Stomach smooth muscle (tissue), 2 donors: ENCODE data around the gene MUSTN1.
A peak's percentile ranks its signal among the peaks of the same experiment; 100 is the strongest.

ENCODE experiments used
- H3K27ac ChIP-seq: one replicate; pipeline ENCODE4 v1.7.0; 2013; ENCODE audit warnings: mild to moderate bottlenecking, low read length, inconsistent platforms
- H3K27me3 ChIP-seq, 2 donors: one replicate each; pipeline ENCODE4 v1.7.0; 2013; ENCODE audit warnings: low read length in 2 of 2; ENCODE audit not compliant: insufficient read depth in 2 of 2, control insufficient read depth in 1 of 2
- H3K36me3 ChIP-seq, 2 donors: one replicate each; pipeline ENCODE4 v1.7.0; 2013; ENCODE audit warnings: low read length in 2 of 2; ENCODE audit not compliant: control insufficient read depth in 2 of 2, insufficient read depth in 2 of 2
- H3K4me1 ChIP-seq: one replicate; pipeline ENCODE4 v1.7.0; 2013; ENCODE audit warnings: low read length; ENCODE audit not compliant: control insufficient read depth, insufficient read depth
- H3K4me3 ChIP-seq, 2 donors: one replicate each; pipeline ENCODE4 v1.7.0; 2013; ENCODE audit warnings: low read length in 2 of 2
- H3K9ac ChIP-seq, 2 donors: one replicate each; pipeline ENCODE4 v1.7.0; 2013; ENCODE audit warnings: low read length in 2 of 2, mild to moderate bottlenecking in 1 of 2
- H3K9me3 ChIP-seq, 2 donors: one replicate each; pipeline ENCODE4 v1.7.0; 2013; ENCODE audit warnings: low read length in 2 of 2; ENCODE audit not compliant: control insufficient read depth in 2 of 2
- donor health status: healthy.
- donor health status: Pancreatic carcinoma.

The MUSTN1 gene

GRCh38 chr3:52854013-52854412 is 19.2 kb upstream of the MUSTN1 start:
- H3K27me3 ChIP-seq: no peaks in the 10 kb centered on the region

GRCh38 chr3:52852419-52852818 is 17.6 kb upstream of the MUSTN1 start:
- H3K9ac ChIP-seq: no peak overlapping the region
- no peaks in the 10 kb centered on the region for H3K27me3 ChIP-seq
- H3K4me1 ChIP-seq: peaks cover 17% of the 10 kb centered on the region
- H3K4me3 ChIP-seq: no peak overlapping the region
- no peaks in the 10 kb centered on the region for H3K9me3 ChIP-seq
- no peak overlapping the region for H3K27ac ChIP-seq
- peaks cover 24 to 34% of the 10 kb centered on the region in 2 donors for H3K36me3 ChIP-seq

More at GRCh38 chr3:52854013-52854412, 19.2 kb upstream of the MUSTN1 start:
- no peaks in the 10 kb centered on the region for H3K9me3 ChIP-seq
- peaks cover 13 to 22% of the 10 kb centered on the region in 2 donors for H3K36me3 ChIP-seq
- H3K4me3 ChIP-seq: no peak overlapping the region
- H3K27ac ChIP-seq: no peak overlapping the region
- H3K9ac ChIP-seq: no peak overlapping the region
- H3K4me1 ChIP-seq: peaks cover 21% of the 10 kb centered on the region

- no peaks in the 10 kb centered on the region for H3K27me3 ChIP-seq
- H3K27ac ChIP-seq: no peak overlapping the region
- no peak overlapping the region for H3K4me3 ChIP-seq
- peaks cover 24 to 42% of the 10 kb centered on the region in 2 donors for H3K36me3 ChIP-seq
- H3K9ac ChIP-seq: no peak overlapping the region
- H3K4me1 ChIP-seq: peaks cover 9% of the 10 kb centered on the region
- no peaks in the 10 kb centered on the region for H3K9me3 ChIP-seq
Measured at GRCh38 chr3:52851348-52851747, 16.5 kb upstream of the MUSTN1 start.

- Histone ChIP-seq H3K27me3 (no peaks in the 10 kb centered on the region), H3K9ac (no peak overlapping the region), H3K27ac (no peak overlapping the region), H3K4me1 (peaks cover 23% of the 10 kb centered on the region), H3K9me3 (no peaks in the 10 kb centered on the region), H3K36me3 (peaks cover 24 to 43% of the 10 kb centered on the region in 2 donors), H3K4me3 (no peak overlapping the region)
Measured at GRCh38 chr3:52849656-52850055, 14.8 kb upstream of the MUSTN1 start.

GRCh38 chr3:52848617-52849016 is 13.8 kb upstream of the MUSTN1 start:
- Histone ChIP-seq H3K27ac (no peak overlapping the region), H3K27me3 (no peaks in the 10 kb centered on the region), H3K4me3 (no peak overlapping the region), H3K36me3 (peaks cover 24 to 40% of the 10 kb centered on the region in 2 donors), H3K9ac (no peak overlapping the region), H3K4me1 (peaks cover 34% of the 10 kb centered on the region), H3K9me3 (no peaks in the 10 kb centered on the region)

GRCh38 chr3:52847726-52848125 is 12.9 kb upstream of the MUSTN1 start:
- H3K36me3 ChIP-seq: peaks cover 20 to 41% of the 10 kb centered on the region in 2 donors
- H3K27me3 ChIP-seq: no peaks in the 10 kb centered on the region
- H3K9me3 ChIP-seq: no peaks in the 10 kb centered on the region
- no peak overlapping the region for H3K27ac ChIP-seq
- no peak overlapping the region for H3K9ac ChIP-seq
- H3K4me1 ChIP-seq: peaks cover 42% of the 10 kb centered on the region
- no peak overlapping the region for H3K4me3 ChIP-seq

GRCh38 chr3:52847241-52847640 is 12.4 kb upstream of the MUSTN1 start:
- H3K27ac ChIP-seq: no peak overlapping the region
- no peak overlapping the region for H3K4me3 ChIP-seq
- H3K4me1 ChIP-seq: peaks cover 47% of the 10 kb centered on the region
- peaks cover 23 to 41% of the 10 kb centered on the region in 2 donors for H3K36me3 ChIP-seq
- no peaks in the 10 kb centered on the region for H3K9me3 ChIP-seq
- H3K9ac ChIP-seq: no peak overlapping the region
- H3K27me3 ChIP-seq: no peaks in the 10 kb centered on the region

- H3K9me3 ChIP-seq: no peaks in the 10 kb centered on the region
- no peak overlapping the region for H3K9ac ChIP-seq
- peak overlapping the region; percentile 71 for H3K27ac ChIP-seq
- H3K4me3 ChIP-seq: no peak overlapping the region
- H3K36me3 ChIP-seq: peaks cover 28 to 36% of the 10 kb centered on the region in 2 donors
- H3K4me1 ChIP-seq: peaks cover 47% of the 10 kb centered on the region
- H3K27me3 ChIP-seq: no peaks in the 10 kb centered on the region
Measured at GRCh38 chr3:52846432-52846965, 11.7 kb upstream of the MUSTN1 start.

GRCh38 chr3:52845691-52846431 is 11.0 kb upstream of the MUSTN1 start:
- peak overlapping the region; percentile 71 for H3K27ac ChIP-seq
- H3K4me3 ChIP-seq: peak overlapping the region in 1 of 2 donors; percentile 57
- H3K4me1 ChIP-seq: peaks cover 45% of the 10 kb centered on the region
- H3K9ac ChIP-seq: peak overlapping the region in 1 of 2 donors; percentile 36
- H3K27me3 ChIP-seq: no peaks in the 10 kb centered on the region
- H3K36me3 ChIP-seq: peaks cover 25 to 40% of the 10 kb centered on the region in 2 donors
- H3K9me3 ChIP-seq: no peaks in the 10 kb centered on the region

- H3K27me3 ChIP-seq: no peaks in the 10 kb centered on the region
- H3K36me3 ChIP-seq: peaks cover 25 to 39% of the 10 kb centered on the region in 2 donors
- peak overlapping the region in 1 of 2 donors; percentile 57 for H3K4me3 ChIP-seq
- peak overlapping the region; percentile 71 for H3K27ac ChIP-seq
- H3K9me3 ChIP-seq: no peaks in the 10 kb centered on the region
- H3K4me1 ChIP-seq: peaks cover 45% of the 10 kb centered on the region
- peak overlapping the region in 1 of 2 donors; percentile 22 for H3K9ac ChIP-seq
Measured at GRCh38 chr3:52845157-52845556, 10.3 kb upstream of the MUSTN1 start.
